ENCODE results near the gene CYB5A.

The CYB5A gene

DNA sequence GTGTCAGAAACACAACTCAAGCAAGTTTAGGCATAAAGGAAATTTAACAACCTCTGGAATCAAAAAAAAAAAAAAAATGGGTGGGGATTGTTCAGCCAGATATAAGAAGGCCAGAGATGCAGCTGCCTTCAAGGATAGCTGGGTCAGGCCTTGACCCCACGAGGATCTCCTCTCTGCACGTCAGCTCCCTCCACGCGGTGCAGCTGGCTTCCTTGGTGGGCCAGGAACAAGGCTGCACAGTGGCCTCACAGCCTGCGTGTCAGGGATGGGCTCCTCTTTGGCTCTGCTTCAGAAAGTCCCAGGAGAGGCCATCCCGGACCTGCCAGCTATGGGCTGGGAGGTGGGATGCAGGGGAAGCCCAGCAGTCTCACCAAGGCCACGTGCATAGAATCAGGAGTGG, 88.0 kb downstream of the CYB5A start:
- no peak for DNase-seq
